Measurements from ENCODE around the gene RNF115.
A peak's percentile ranks its signal among the peaks of the same experiment; 100 is the strongest.

RNF115 gene

DNA sequence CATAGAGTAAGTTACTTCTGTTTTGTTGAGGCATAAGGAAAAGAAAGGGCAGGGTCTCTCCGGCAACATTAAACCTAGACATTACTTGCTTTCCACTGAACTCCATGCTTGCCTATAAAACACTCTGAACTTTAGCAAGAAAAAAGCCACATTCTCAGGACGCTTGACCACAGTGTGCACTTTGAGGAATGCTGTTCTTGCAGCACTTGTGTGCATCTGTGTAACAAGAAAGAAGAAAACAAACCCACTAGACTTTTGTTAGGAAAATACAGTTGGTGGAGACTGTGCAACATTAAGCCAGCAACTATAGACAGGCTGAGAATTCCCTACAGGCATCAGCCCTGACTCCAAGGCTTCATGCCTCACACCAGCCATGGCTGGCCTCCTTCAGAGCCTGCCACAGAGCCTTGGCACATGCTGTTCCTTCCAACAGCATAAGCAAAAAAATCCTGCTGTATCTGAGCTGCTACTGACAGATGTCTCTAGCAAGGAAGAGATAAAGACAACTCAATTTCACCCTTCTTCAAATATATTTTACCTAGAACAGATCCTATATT is 122.5 kb downstream of the RNF115 start:
- DNase-seq (ENCODE audit: low read depth): no peak

DNA sequence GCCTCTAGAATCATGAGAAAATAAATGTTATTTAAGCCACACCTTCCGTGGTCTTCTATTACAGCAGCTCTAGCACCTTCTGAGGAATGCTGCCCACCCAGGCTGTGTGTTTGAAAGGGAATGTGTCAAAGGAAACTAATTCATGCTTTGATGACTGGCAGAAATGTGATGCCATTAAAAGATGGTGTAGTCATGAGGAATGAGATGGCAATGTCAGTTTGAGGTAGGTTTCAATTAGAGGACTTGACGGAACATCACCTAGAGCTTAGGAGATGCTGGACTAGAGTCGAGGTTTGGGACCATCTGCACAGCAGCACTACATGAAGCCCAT is 127.3 kb downstream of the RNF115 start:
- DNase-seq (ENCODE audit: low read depth): no peak

DNA sequence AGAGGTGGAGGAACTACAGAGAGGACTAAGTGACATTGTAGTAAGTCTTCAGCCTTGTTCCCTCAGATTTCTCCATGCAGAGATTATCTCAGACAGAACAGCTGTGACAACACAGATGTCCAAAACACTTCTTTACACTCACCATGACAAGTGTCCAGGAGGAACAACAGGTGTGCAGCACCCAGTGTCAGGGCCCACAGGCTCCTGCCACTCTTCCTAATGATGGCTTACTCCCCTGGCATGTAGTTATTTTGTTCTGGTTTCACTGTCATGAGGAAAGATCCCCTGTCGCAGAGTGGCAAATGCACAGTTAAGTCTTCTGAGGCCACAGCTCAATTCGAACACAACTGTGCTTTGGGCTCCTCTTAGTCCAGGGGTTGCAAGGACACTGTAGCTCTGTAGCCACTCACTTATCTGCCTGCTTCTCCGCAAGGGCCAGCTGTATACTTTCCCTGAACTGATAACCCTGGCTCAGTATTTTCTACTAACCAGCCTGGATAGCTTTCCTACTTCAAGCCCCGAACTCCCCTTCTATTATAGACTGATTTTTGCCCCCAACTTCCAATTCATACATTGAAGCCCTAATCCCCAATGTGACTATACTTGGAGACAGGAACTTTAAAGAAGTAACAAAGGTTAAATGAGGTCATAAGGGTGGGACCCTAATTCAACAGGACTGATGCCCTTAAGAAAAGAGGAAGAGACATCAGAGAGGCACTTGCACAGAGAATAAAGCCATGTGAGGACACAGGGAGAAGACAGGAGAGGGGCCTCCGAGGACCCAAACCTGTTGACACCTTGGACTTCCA is 127.9 kb downstream of the RNF115 start:
- DNase-seq (ENCODE audit: low read depth): no peak

DNA sequence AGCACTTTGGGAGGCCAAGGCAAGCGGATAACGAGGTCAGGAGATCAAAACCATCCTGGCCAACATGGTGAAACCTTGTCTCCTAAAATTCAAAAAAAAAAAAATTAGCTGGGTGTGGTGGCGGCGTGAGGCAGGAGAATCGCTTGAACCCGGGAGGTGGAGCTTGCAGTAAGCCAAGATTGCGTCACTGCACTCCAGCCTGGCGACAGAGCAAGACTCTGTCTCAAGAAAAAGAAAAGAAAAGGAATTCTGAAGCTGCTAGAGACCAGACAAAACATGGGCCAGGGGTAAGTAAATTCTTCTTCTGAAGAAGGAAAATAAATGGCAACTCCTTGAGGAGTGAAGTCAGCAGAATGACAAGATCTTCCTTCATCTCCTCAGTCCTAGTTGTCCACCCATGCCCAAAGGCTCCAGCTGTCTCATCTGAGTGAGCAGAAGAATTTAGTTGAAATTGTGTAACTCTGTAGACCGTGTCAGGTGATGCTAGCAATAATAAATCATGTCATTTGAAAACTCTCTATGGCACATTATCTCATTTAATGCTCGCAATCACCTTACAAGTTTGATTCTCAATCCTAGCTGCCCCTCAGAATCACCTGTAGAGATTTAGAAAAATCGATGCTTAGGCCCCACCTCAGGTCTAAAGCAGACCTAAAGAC is 131.0 kb downstream of the RNF115 start:
- no peak for DNase-seq (ENCODE audit: low read depth)

DNA sequence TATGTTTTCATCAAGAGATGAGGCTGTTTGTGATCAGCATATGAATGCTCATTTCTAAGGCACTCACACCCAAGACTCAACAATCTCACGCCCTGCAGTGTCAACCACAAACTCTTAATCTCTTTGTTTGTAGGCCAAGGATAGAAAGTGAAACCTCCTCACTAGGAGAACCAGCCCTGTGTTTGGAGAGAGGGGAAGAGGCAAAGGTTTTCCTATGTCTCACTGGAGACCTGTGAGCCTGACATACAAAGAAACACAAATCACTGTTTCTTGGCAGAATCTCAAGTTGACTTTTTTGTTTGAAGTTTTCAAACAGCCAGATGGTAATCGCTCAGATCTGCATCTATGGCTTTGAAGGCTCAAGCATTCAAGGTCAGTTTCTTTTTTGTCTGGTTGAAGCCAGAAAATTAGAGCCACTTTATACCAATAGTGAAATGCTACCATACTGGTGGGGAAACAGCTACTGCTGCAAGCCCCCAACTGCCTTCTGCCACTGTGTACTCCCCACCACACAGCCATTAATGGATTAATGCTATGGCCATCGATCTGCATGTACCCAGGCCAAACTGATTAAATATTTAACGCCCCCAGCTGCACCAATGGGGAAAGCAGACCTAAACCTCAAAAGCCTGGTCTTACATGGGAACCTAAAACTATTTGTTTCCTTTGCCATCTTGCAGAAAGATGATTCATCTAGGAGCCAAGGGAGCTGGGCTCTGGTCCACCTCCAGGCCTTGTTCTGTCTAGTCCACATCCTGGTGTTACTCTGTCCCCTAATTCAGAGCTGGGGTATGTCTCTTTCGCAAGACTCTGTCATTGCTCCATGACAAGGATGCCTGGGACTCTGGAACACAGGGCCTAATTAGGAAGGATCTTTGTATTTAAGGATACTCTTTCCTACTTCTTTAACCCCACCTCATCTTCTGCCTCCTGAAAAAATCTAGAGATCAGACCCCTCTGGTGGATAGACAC is 133.0 kb downstream of the RNF115 start:
- DNase-seq (ENCODE audit: low read depth): peak; percentile 7

DNA sequence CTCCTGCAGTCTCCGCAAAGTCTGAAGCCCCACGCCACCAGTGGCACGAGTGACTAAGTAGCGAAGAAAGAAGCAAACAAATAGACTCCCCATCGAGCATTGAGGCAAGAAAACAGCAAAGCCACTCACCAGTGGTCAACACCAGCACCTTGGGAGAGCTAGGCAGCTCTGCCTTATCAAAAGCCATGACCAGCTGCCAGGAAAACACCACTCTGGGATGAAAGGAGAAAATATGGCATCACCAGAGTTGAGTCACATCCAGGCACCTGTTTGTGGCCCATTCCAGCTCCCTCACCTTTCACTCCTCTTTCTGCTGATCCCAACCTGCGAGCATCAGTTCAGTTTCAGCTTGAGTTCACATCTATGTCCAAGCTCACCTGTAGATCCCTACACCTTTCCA is 134.0 kb downstream of the RNF115 start:
- no peak for DNase-seq (ENCODE audit: low read depth)

DNA sequence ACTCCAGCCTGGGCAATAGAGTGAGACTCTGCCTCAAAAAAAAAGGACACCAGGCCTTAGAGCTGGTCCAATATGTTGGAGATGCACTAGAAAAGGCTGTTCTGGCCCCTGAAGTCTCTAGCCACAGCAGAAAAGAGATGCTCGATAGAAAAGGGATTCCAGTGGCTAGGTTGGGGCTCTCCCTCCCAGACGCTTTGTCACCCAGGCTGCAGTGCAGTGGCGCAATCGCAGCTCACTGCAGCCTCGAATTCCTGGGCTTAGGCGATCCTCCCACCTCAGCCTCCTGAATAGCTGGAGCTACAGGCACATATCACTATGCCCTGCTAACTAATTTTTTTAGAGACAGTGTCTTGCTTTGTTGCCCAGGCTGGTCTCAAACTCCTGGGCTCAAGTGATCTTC is 135.0 kb downstream of the RNF115 start:
- no peak for DNase-seq (ENCODE audit: low read depth)

Measured in stimulated activated CD8-positive, alpha-beta memory T cell treated with anti-CD3 and anti-CD28 coated beads, Interleukin-12 subunit alpha, Interleukin-12 subunit beta, amount 100 ng/mL, for 1 hour (primary cell).